Thyroid gland (tissue), 4 donors: Measurements from ENCODE around the gene C19orf81. TPM values are rescaled to one million over a fixed set of nuclear protein-coding genes. Genes with fewer than 3 reads are reported as not detected.
"Not testable (repeated sequence)": the region's sequence is repeated elsewhere in the genome, so short reads cannot be mapped to it uniquely, and the experiment has no call there.

Experiments
- DNase-seq, 2 donors: peaks; one replicate each; pipeline ENCODE4 v3.0.0-alpha.2; 2019
- H3K27ac ChIP-seq, 3 donors: fragments of 200-600 bp; sonication (generic); 1 replicate in 2 of 3; 2 replicates in 1 of 3; pipeline ENCODE4 v1.5.1; 2016 to 2019; ENCODE audit warnings: mild to moderate bottlenecking in 1 of 3, moderate library complexity in 1 of 3
- H3K27me3 ChIP-seq: fragments of 200-600 bp; sonication (generic); one replicate; pipeline ENCODE4 v1.5.1; 2019
- H3K36me3 ChIP-seq, 2 donors: fragments of 200-600 bp; sonication (generic); one replicate each; pipeline ENCODE4 v1.5.1; 2016 to 2019
- H3K4me1 ChIP-seq, 2 donors: fragments of 200-600 bp; sonication (generic); one replicate each; pipeline ENCODE4 v1.5.1; 2017 to 2019
- H3K4me3 ChIP-seq, 3 donors: fragments of 200-600 bp; sonication (generic); replicated peaks in 1 of 3; 1 replicate in 2 of 3; 2 replicates in 1 of 3; pipeline ENCODE4 v1.5.1; 2016; ENCODE audit warnings: mild to moderate bottlenecking in 1 of 3
- H3K9me3 ChIP-seq: fragments of 200-600 bp; sonication (generic); one replicate; pipeline ENCODE4 v1.5.1; 2017
- POLR2A ChIP-seq, 2 donors: fragments of 450-650 bp; IDR thresholded peaks; one replicate each; pipeline ENCODE4 v1.6.1; 2017; ENCODE audit warnings: antibody characterized with exemption in 2 of 2, mild to moderate bottlenecking in 2 of 2, moderate library complexity in 1 of 2
- WGBS, 2 donors: methylation state at CpG; one replicate each; pipeline ENCODE4 v1.1.5; 2017; 5-methylcytosine and 5-hydroxymethylcytosine counted together
- intact Hi-C: fragments of 100-400 bp; cut with DNase I; formaldehyde crosslinking; loops from one replicate; pipeline ENCODE4 v1.15.1; 2023
- total RNA-seq, 4 donors: library from RNA; depleted of rRNA; stranded (reverse); fragments of >200 nt; gene quantifications; one replicate each; pipeline ENCODE4 v1.2.3, GENCODE V29; 2016
- TF ChIP-seq, protein P1 (sequence below), 6 experiments: fragments of 200-600 bp in 3 of 6; fragments of 450-650 bp in 3 of 6; sonication (generic) in 3 of 6; IDR thresholded peaks; one replicate each; pipeline ENCODE4 v1.5.1; 2016 to 2019; ENCODE audit warnings: antibody characterized with exemption in 6 of 6, mild to moderate bottlenecking in 2 of 6, inconsistent platforms in 1 of 6, moderate library complexity in 1 of 6

C19orf81 gene
- total RNA-seq, 4 donors from 2014 or later, result 1.7 TPM; not detected in 3

DNA sequence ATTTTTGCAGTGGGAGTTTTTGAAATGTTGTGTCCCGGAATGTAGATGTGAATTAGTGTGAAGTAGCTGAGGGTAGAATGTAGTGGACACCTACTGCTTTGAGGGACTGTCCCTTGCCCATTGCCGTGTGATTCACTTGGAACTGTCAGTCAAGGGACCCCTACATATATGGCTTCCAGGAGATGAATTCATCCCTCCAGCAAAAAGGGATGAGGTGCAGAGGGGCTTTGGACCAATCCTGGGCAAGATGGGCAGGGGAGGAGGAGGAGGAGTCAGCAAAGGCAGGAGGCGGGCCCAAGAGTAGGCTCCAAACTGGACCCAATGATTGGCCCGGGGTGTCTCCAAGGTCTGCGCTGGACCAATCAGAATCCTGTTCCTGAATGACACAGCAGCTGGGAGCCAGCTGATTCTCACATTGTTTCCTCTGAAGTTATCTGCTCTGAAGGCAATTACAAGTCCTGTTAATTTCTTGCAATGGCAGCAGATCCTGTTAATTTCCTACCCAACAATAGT is 28.8 kb upstream of the C19orf81 start:
- H3K36me3 ChIP-seq, H3K27me3 ChIP-seq, DNase-seq, H3K4me3 ChIP-seq, H3K27ac ChIP-seq, H3K4me1 ChIP-seq, intact Hi-C loops, H3K9me3 ChIP-seq: not testable (repeated sequence)
- 79 to 80% methylated on average over 1 to 3 of the region's 5 CpGs for WGBS, 2 donors

DNA sequence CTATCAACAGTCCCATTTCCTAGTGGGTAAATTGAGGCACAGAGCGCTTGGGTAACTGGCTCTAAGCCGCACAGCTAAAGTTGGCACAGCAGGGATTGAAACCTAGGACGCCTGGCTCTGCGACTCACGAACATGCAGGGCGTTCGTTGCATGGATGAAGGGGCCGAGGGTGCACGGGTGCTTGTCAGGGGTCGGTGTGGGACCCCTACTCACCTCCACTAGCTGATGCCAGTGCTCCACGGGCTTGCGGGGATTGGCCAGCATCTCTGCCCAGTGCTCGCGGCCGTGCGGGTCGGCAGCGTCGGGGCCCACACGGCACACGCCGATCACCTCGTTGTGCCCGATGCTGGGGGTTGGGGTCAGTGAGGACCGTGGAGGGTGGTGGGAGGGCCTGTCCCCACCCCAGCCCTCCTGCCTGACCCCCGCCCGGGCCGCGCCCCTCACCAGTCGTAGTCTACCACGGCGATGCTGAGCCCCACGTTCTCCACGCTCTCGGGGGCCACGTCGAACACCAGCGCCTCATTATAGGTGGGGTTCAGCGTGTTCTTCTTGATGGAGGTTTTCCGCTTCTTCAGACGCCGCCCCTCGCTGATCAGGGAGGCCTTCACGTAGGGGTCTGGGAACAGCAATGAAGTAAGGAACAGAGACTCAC is 24.2 kb upstream of the C19orf81 start:
- no peaks in the 10 kb centered on the region for H3K27me3 ChIP-seq
- H3K4me3 ChIP-seq, result no peak overlapping the region
- no peak overlapping the region for H3K27ac ChIP-seq
- H3K9me3 ChIP-seq, result no peaks in the 10 kb centered on the region
- intact Hi-C loops, result no loop called here
- TF ChIP-seq POLR2A (IDR thresholded peaks at IDR 0.05), result no peak
- TF ChIP-seq, protein P1, sequence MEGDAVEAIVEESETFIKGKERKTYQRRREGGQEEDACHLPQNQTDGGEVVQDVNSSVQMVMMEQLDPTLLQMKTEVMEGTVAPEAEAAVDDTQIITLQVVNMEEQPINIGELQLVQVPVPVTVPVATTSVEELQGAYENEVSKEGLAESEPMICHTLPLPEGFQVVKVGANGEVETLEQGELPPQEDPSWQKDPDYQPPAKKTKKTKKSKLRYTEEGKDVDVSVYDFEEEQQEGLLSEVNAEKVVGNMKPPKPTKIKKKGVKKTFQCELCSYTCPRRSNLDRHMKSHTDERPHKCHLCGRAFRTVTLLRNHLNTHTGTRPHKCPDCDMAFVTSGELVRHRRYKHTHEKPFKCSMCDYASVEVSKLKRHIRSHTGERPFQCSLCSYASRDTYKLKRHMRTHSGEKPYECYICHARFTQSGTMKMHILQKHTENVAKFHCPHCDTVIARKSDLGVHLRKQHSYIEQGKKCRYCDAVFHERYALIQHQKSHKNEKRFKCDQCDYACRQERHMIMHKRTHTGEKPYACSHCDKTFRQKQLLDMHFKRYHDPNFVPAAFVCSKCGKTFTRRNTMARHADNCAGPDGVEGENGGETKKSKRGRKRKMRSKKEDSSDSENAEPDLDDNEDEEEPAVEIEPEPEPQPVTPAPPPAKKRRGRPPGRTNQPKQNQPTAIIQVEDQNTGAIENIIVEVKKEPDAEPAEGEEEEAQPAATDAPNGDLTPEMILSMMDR (IDR thresholded peaks at IDR 0.05), result no peak
- no peak for DNase-seq
- 88 to 92% methylated on average over 15 to 41 of the region's 44 CpGs for WGBS, 2 donors
- no peaks in the 10 kb centered on the region for H3K36me3 ChIP-seq
- H3K4me1 ChIP-seq, result no peaks in the 10 kb centered on the region

DNA sequence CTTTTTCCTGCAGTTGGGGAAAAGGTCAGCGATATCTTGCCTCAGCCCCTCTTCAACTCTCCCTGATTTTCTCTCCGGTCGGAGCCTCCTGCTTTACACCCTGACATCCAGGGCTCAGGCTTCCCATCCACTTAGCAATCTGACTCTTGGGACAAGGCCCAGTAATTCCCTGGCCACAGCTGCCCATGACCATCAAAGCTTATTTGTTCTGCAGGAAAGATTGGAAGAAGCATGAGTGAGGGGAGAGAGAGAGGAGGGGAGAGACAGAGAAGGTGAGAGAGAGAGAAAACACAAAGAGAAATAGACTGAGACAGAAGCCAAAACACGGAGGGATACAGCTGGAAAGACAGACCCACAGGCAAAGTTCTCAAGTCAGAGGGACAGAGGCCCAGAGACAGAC is 23.2 kb upstream of the C19orf81 start:
- H3K4me3 ChIP-seq, result no peak overlapping the region
- 36 to 48% methylated on average over 4 of the region's 4 CpGs for WGBS, 2 donors
- H3K27me3 ChIP-seq, result no peaks in the 10 kb centered on the region
- no peak overlapping the region for H3K27ac ChIP-seq
- no peaks in the 10 kb centered on the region for H3K36me3 ChIP-seq
- TF ChIP-seq, protein P1 (IDR thresholded peaks at IDR 0.05), result no peak
- no peak for TF ChIP-seq POLR2A (IDR thresholded peaks at IDR 0.05)
- no peaks in the 10 kb centered on the region for H3K4me1 ChIP-seq
- H3K9me3 ChIP-seq, result no peaks in the 10 kb centered on the region
- intact Hi-C loops, result no loop called here
- DNase-seq, result no peak

DNA sequence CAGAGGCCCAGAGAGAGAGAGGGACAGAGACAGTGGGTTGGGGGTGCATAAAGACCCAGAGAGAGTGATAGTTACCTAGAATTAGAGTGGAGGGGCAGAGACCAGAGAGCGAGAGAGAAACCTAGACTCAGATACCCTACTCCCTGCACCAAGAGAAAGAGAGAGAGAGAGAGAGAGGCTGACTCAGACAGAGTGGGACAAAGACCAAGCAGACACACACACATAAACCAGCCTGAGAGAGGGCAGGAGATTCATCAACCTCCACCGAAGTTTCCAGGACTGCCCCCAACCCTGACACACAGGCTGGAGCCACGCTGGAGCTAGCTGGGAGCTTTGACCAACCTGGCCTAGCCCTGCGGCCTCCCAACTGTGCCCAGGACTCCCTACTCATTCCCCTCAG is 22.4 kb upstream of the C19orf81 start:
- TF ChIP-seq POLR2A (IDR thresholded peaks at IDR 0.05), result no peak
- TF ChIP-seq, protein P1 (IDR thresholded peaks at IDR 0.05), result no peak
- whole genome bisulfite sequencing, 2 donors, result 57 to 83% methylated on average over 4 of the region's 4 CpGs
- Histone ChIP-seq H3K4me1 (no peaks in the 10 kb centered on the region), H3K4me3 (no peak overlapping the region), H3K27me3 (no peaks in the 10 kb centered on the region), H3K27ac (no peak overlapping the region), H3K36me3 (no peaks in the 10 kb centered on the region), H3K9me3 (no peaks in the 10 kb centered on the region)
- intact Hi-C loops, result no loop called here
- DNase-seq, result no peak

DNA sequence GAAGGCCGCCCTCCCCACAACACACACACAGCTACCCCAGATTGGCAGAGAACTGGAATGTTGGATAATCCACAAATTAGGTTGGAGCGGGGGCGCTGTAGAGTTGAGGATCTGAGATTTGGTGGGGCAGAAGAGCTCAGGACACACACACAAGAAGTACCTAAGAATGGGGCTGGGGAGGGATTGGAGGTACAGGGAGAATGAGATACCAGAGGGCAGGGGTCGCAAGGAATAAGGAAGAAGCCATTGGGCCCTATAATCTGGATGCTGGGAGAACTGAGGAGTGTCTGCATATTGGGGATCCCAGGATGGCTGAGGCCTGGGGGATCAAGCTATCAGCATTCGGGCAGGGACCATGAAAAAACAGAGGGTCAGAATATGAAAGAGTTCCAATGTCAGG is 21.1 kb upstream of the C19orf81 start:
- intact Hi-C loops, result no loop called here
- 83 to 92% methylated on average over 5 of the region's 5 CpGs for WGBS, 2 donors
- no peaks in the 10 kb centered on the region for H3K36me3 ChIP-seq
- no peak overlapping the region for H3K27ac ChIP-seq
- H3K9me3 ChIP-seq, result no peaks in the 10 kb centered on the region
- no peak overlapping the region for H3K4me3 ChIP-seq
- no peaks in the 10 kb centered on the region for H3K27me3 ChIP-seq
- no peaks in the 10 kb centered on the region for H3K4me1 ChIP-seq
- TF ChIP-seq POLR2A (IDR thresholded peaks at IDR 0.05), result no peak
- TF ChIP-seq, protein P1 (IDR thresholded peaks at IDR 0.05), result no peak
- DNase-seq, result no peak
